ENCODE data around the gene CHMP2A. TPM values are rescaled to one million over a fixed set of nuclear protein-coding genes. Genes with fewer than 3 reads are reported as not detected.

Gene CHMP2A
- polyA plus RNA-seq, 1 donor from 2014 or later, result 160 TPM

Other genes starting within 250 kb of the CHMP2A start
- gene ERVK3-1, start 249.7 kb downstream of the CHMP2A start, polyA plus RNA-seq, result 76.1 TPM
- 2.9 TPM for gene ZSCAN22, start 228.1 kb downstream of the CHMP2A start, polyA plus RNA-seq
- gene A1BG, start 201.6 kb downstream of the CHMP2A start, polyA plus RNA-seq, result 70.2 TPM
- 2.1 TPM for gene ZNF497, start 192.4 kb downstream of the CHMP2A start, polyA plus RNA-seq
- gene ZNF837, start 174.1 kb downstream of the CHMP2A start, polyA plus RNA-seq, result 8.0 TPM
- gene RPS5, start 167.8 kb downstream of the CHMP2A start, polyA plus RNA-seq, result 1,545 TPM
- not detected for gene RNF225, start 159.4 kb downstream of the CHMP2A start, polyA plus RNA-seq
- 3.5 TPM for gene ZNF584, start 146.5 kb downstream of the CHMP2A start, polyA plus RNA-seq
- 0.53 TPM for gene ZNF132, start 115.0 kb downstream of the CHMP2A start, polyA plus RNA-seq
- gene ZNF324B, start 103.5 kb downstream of the CHMP2A start, polyA plus RNA-seq, result 1.6 TPM
- gene ZNF324, start 88.0 kb downstream of the CHMP2A start, polyA plus RNA-seq, result 12.4 TPM
- 6.7 TPM for gene ZNF446, start 78.8 kb downstream of the CHMP2A start, polyA plus RNA-seq
- 10.3 TPM for gene SLC27A5, start 43.1 kb downstream of the CHMP2A start, polyA plus RNA-seq
- gene ZBTB45, start 35.3 kb downstream of the CHMP2A start, polyA plus RNA-seq, result 7.6 TPM
- 38.9 TPM for gene TRIM28, start 11.0 kb downstream of the CHMP2A start, polyA plus RNA-seq
- gene UBE2M, start 3.5 kb upstream of the CHMP2A start, polyA plus RNA-seq, result 10.0 TPM
- 11.5 TPM for gene MZF1, start 18.2 kb upstream of the CHMP2A start, polyA plus RNA-seq

All from IgD-negative memory B cell (primary cell).